ENCODE results near the gene C22orf31.
A peak's percentile ranks its signal among the peaks of the same experiment; 100 is the strongest.

The C22orf31 gene

GRCh38 chr22:29080106-29080975, 18.7 kb upstream of the C22orf31 start:
- DNase-seq = no peak

- no peak for DNase-seq
Measured at GRCh38 chr22:29079218-29079901, 17.7 kb upstream of the C22orf31 start.

GRCh38 chr22:29078869-29079207, 17.2 kb upstream of the C22orf31 start:
- DNase-seq = no peak

GRCh38 chr22:29078036-29078868, 16.6 kb upstream of the C22orf31 start:
- no peak for DNase-seq

GRCh38 chr22:29074276-29074772, 12.7 kb upstream of the C22orf31 start:
- no peak for DNase-seq

GRCh38 chr22:29073618-29074275, 12.1 kb upstream of the C22orf31 start:
- no peak for DNase-seq

- DNase-seq = no peak
Measured at GRCh38 chr22:29072979-29073617, 11.5 kb upstream of the C22orf31 start, which contains the start of gene KREMEN1. Gene KREMEN1 (plus strand): TSS chr22:29073035. CDS start chr22:29073131, 96 bp downstream.

- DNase-seq = peak; percentile 81
Measured at GRCh38 chr22:29072193-29072978, 10.8 kb upstream of the C22orf31 start.

GRCh38 chr22:29071261-29072045, 9.8 kb upstream of the C22orf31 start:
- DNase-seq = peak; percentile 26

GRCh38 chr22:29070490-29070889, 8.9 kb upstream of the C22orf31 start:
- no peak for DNase-seq

- no peak for DNase-seq
Measured at GRCh38 chr22:29069463-29069862, 7.8 kb upstream of the C22orf31 start.

- no peak for DNase-seq
Measured at GRCh38 chr22:29065468-29066190, 4.0 kb upstream of the C22orf31 start.

- no peak for DNase-seq
Measured at GRCh38 chr22:29062286-29062821, 723 bp upstream of the C22orf31 start.

GRCh38 chr22:29060931-29061330, 700 bp downstream of the C22orf31 start:
- DNase-seq = no peak

GRCh38 chr22:29060251-29060869, 1.3 kb downstream of the C22orf31 start:
- no peak for DNase-seq

GRCh38 chr22:29056472-29056871, 5.2 kb downstream of the C22orf31 start:
- DNase-seq = no peak

- no peak for DNase-seq
Measured at GRCh38 chr22:29055192-29055830, 6.3 kb downstream of the C22orf31 start.

GRCh38 chr22:29054251-29054767, 7.3 kb downstream of the C22orf31 start:
- DNase-seq = no peak

All from activated CD4-positive, alpha-beta T cell treated with anti-CD3 and anti-CD28 coated beads, Interleukin-2, amount 50 U/mL, for 16 hours (primary cell).